GM21360 (cell line): Measurements from ENCODE around the gene CD7.
"Not testable (repeated sequence)": the region's sequence is repeated elsewhere in the genome, so short reads cannot be mapped to it uniquely, and the experiment has no call there.

Experiments
- ATAC-seq: cut with Tn5 transposase; IDR thresholded peaks from one replicate; pipeline ENCODE4 v1.9.1; 2021; ENCODE audit warnings: mild to moderate bottlenecking, moderate library complexity; ENCODE audit not compliant: unreplicated experiment

Gene CD7

GRCh38 chr17:82317394-82318168, at the start of gene CD7:
Gene CD7 (minus strand): TSS chr17:82317608. CDS start chr17:82317495, 113 bp downstream.
- no peak for ATAC-seq

GRCh38 chr17:82366749-82367148, 49.3 kb upstream of the CD7 start:
- ATAC-seq = no peak

GRCh38 chr17:82365606-82366295, 48.3 kb upstream of the CD7 start:
- no peak for ATAC-seq

GRCh38 chr17:82361885-82362633, 44.7 kb upstream of the CD7 start:
- ATAC-seq = no peak

GRCh38 chr17:82359451-82360074, 42.2 kb upstream of the CD7 start:
- ATAC-seq = not testable (repeated sequence)

- ATAC-seq = no peak
Measured at GRCh38 chr17:82358465-82359350, 41.3 kb upstream of the CD7 start, which contains the start of gene TEX19. Gene TEX19 (plus strand): TSS chr17:82359247. CDS start chr17:82362151, 2,904 bp downstream.

GRCh38 chr17:82357394-82357793, 40.0 kb upstream of the CD7 start:
- ATAC-seq = no peak

GRCh38 chr17:82356845-82357355, 39.5 kb upstream of the CD7 start:
- no peak for ATAC-seq

GRCh38 chr17:82355770-82356427, 38.5 kb upstream of the CD7 start:
- ATAC-seq = no peak

- ATAC-seq = no peak
Measured at GRCh38 chr17:82354804-82355308, 37.4 kb upstream of the CD7 start.

GRCh38 chr17:82353484-82353883, 36.1 kb upstream of the CD7 start:
- ATAC-seq = no peak

- ATAC-seq = no peak
Measured at GRCh38 chr17:82351713-82352488, 34.5 kb upstream of the CD7 start.

- ATAC-seq = no peak
Measured at GRCh38 chr17:82351254-82351712, 33.9 kb upstream of the CD7 start.

GRCh38 chr17:82350182-82351030, 33.0 kb upstream of the CD7 start:
- ATAC-seq = no peak

- ATAC-seq = no peak
Measured at GRCh38 chr17:82349287-82349701, 31.9 kb upstream of the CD7 start.

GRCh38 chr17:82348866-82349265, 31.5 kb upstream of the CD7 start:
- ATAC-seq = no peak

- ATAC-seq = no peak
Measured at GRCh38 chr17:82348434-82348833, 31.0 kb upstream of the CD7 start.
